Measurements from ENCODE around the gene RAB14. TPM values are rescaled to one million over a fixed set of nuclear protein-coding genes. Genes with fewer than 3 reads are reported as not detected.

Gene RAB14
- total RNA-seq, 3 donors from 2014 or later (not counting 1 experiment from before 2014, with no cell fraction given), result 46.2 to 67.6 (median 57.3) TPM

DNA sequence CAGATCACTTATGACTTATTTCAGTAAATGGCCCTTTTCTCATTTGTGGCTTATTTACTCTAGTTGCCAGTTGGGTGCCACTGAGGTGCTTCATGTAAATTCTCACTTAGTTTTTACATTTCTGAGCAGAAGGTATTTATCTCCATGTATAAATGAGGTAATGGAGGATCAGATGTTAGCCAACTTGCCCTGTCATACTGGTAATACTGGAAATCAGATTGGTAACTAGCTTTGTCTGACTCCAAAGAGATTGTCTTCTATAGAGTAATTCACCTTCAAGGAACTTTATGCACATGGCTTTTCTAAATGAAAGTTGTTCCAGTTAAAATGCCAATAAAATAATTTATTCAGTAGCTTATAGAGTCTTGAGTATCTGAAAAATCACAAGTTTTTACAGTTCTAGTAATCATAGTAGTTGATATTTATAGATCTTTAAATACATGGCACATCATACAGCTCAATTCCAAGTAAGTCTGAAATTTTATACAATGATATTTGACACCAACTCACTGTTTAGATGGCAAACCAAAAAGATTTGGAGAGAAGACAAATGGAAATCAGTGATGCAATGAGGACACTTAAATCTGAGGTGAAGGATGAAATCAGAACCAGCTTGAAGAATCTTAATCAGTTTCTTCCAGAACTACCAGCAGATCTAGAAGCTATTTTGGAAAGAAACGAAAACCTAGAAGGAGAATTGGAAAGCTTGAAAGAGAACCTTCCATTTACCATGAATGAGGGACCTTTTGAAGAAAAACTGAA, 28.8 kb downstream of the RAB14 start:
- Mint-ChIP-seq H3K36me3 (peaks cover 20% of the 10 kb centered on the region), H3K9me3 (no peaks in the 10 kb centered on the region), H3K4me1 (peaks cover 9 to 25% of the 10 kb centered on the region in 2 donors), H3K27me3 (ENCODE audit: low read depth in 2 of 2) (no peaks in the 10 kb centered on the region), H3K27ac (peak overlapping the region; percentile 53 to 73), H3K4me3 (no peak overlapping the region)
- no peak overlapping the region for H3K27ac ChIP-seq (ENCODE audit: low read length)
- H3K36me3 ChIP-seq (ENCODE audit: control insufficient read depth, insufficient read depth, low read length), result peaks cover 92% of the 10 kb centered on the region
- no peaks in the 10 kb centered on the region for H3K9me3 ChIP-seq (ENCODE audit: control insufficient read depth, insufficient read depth, low read length)
- TF ChIP-seq, protein P1, sequence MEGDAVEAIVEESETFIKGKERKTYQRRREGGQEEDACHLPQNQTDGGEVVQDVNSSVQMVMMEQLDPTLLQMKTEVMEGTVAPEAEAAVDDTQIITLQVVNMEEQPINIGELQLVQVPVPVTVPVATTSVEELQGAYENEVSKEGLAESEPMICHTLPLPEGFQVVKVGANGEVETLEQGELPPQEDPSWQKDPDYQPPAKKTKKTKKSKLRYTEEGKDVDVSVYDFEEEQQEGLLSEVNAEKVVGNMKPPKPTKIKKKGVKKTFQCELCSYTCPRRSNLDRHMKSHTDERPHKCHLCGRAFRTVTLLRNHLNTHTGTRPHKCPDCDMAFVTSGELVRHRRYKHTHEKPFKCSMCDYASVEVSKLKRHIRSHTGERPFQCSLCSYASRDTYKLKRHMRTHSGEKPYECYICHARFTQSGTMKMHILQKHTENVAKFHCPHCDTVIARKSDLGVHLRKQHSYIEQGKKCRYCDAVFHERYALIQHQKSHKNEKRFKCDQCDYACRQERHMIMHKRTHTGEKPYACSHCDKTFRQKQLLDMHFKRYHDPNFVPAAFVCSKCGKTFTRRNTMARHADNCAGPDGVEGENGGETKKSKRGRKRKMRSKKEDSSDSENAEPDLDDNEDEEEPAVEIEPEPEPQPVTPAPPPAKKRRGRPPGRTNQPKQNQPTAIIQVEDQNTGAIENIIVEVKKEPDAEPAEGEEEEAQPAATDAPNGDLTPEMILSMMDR (IDR thresholded peaks at IDR 0.05), result no peak
- H3K27me3 ChIP-seq (ENCODE audit: control insufficient read depth, insufficient read depth, low read length), result no peaks in the 10 kb centered on the region
- H3K4me1 ChIP-seq (ENCODE audit: control insufficient read depth, insufficient read depth, low read length), result no peaks in the 10 kb centered on the region
- H3K4me3 ChIP-seq (ENCODE audit: low read length), result no peak overlapping the region
- DNase-seq, result no peak
- intact Hi-C loops (cut with micrococcal nuclease), result no loop called here
- no CpG with 5 or more reads among the region's 1 CpG for WGBS (ENCODE audit: insufficient coverage)
- no peak for ATAC-seq

- intact Hi-C loops (cut with micrococcal nuclease), result no loop called here
- no peaks in the 10 kb centered on the region for H3K4me1 ChIP-seq (ENCODE audit: control insufficient read depth, insufficient read depth, low read length)
- WGBS (ENCODE audit: insufficient coverage), result 89% methylated on average over 5 of the region's 5 CpGs
- TF ChIP-seq, protein P1 (IDR thresholded peaks at IDR 0.05), result no peak
- H3K27ac Mint-ChIP-seq, result peak overlapping the region in 1 of 2 donors; percentile 29
- H3K36me3 Mint-ChIP-seq, result peaks cover 23% of the 10 kb centered on the region
- H3K9me3 Mint-ChIP-seq, result no peaks in the 10 kb centered on the region
- no peak overlapping the region for H3K27ac ChIP-seq (ENCODE audit: low read length)
- no peak overlapping the region for H3K4me3 Mint-ChIP-seq
- H3K4me1 Mint-ChIP-seq, result peaks cover 11 to 25% of the 10 kb centered on the region in 2 donors
- H3K27me3 Mint-ChIP-seq (ENCODE audit: low read depth in 2 of 2), result no peaks in the 10 kb centered on the region
- no peaks in the 10 kb centered on the region for H3K9me3 ChIP-seq (ENCODE audit: control insufficient read depth, insufficient read depth, low read length)
- ATAC-seq, result no peak
- H3K27me3 ChIP-seq (ENCODE audit: control insufficient read depth, insufficient read depth, low read length), result no peaks in the 10 kb centered on the region
- no peak overlapping the region for H3K4me3 ChIP-seq (ENCODE audit: low read length)
- H3K36me3 ChIP-seq (ENCODE audit: control insufficient read depth, insufficient read depth, low read length), result peaks cover 91% of the 10 kb centered on the region
- DNase-seq, result no peak
These were observed 30.4 kb downstream of the RAB14 start for GRCh38 chr9:121171236-121171635.

DNA sequence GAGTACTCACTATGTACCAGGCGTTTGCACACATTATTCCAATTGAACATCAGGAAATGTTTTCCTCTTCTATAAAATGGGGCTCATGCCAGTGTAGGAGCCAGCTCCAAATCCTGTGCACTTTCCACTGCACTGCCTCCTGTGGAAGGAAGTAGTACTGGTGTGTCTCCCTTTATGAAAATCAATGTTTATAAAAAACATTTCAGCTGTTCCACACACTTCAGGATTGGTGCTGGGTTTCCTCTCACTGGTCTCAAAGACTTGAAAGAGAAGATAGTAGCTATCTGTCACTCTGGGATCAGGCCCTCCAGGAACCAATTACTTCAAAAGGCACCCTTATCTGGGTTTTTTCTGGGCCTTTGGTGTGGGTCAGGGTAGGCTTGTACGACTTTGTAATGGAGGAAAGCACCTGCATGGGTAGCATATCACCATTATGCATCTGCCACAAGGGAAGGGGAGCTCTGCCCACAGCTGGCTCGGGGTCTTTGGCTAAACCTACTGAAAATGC, 32.5 kb downstream of the RAB14 start:
- Mint-ChIP-seq H3K27me3 (ENCODE audit: low read depth in 2 of 2) (no peaks in the 10 kb centered on the region), H3K4me3 (no peak overlapping the region), H3K27ac (peak overlapping the region; percentile 30 to 49), H3K36me3 (peaks cover 23% of the 10 kb centered on the region), H3K4me1 (peaks cover 5 to 19% of the 10 kb centered on the region in 2 donors), H3K9me3 (no peaks in the 10 kb centered on the region)
- no peaks in the 10 kb centered on the region for H3K9me3 ChIP-seq (ENCODE audit: control insufficient read depth, insufficient read depth, low read length)
- ATAC-seq (peak; percentile 46 to 77 (median 73)), DNase-seq (peak in 1 of 2 donors; percentile 61)
- H3K4me3 ChIP-seq (ENCODE audit: low read length), result no peak overlapping the region
- peaks cover 91% of the 10 kb centered on the region for H3K36me3 ChIP-seq (ENCODE audit: control insufficient read depth, insufficient read depth, low read length)
- H3K27me3 ChIP-seq (ENCODE audit: control insufficient read depth, insufficient read depth, low read length), result no peaks in the 10 kb centered on the region
- TF ChIP-seq, protein P1 (IDR thresholded peaks at IDR 0.05), result peak; percentile 43
- no peaks in the 10 kb centered on the region for H3K4me1 ChIP-seq (ENCODE audit: control insufficient read depth, insufficient read depth, low read length)
- no peak overlapping the region for H3K27ac ChIP-seq (ENCODE audit: low read length)
- 42% methylated on average over 3 of the region's 3 CpGs for WGBS (ENCODE audit: insufficient coverage)
- intact Hi-C loops (cut with micrococcal nuclease), result no loop called here
